Natural killer cell (primary cell): ENCODE results near the gene FILIP1L. TPM values are rescaled to one million over a fixed set of nuclear protein-coding genes. Genes with fewer than 3 reads are reported as not detected.

Source experiments
- ATAC-seq, 3 donors: fragments of 150-1000 bp in 2 of 3; fragments of 200-7000 bp in 1 of 3; cut with Tn5 transposase; 1 replicate in 1 of 3; 2 replicates in 2 of 3; pipeline ENCODE4 v1.10.0; 2021; ENCODE audit warnings: mild to moderate bottlenecking in 2 of 3, moderate library complexity in 2 of 3
- DNase-seq, 2 donors: peaks; one replicate each; pipeline versions ENCODE4 v3.0.0 to v3.0.0-alpha.2; 2013 to 2021; ENCODE audit warnings: mixed read lengths in 1 of 2
- H3K27ac ChIP-seq: one replicate; pipeline ENCODE4 v1.5.1; 2013; ENCODE audit warnings: mild to moderate bottlenecking, low read length
- H3K27me3 ChIP-seq: one replicate; pipeline ENCODE4 v1.6.1; 2013; ENCODE audit warnings: low read length; ENCODE audit not compliant: control insufficient read depth, insufficient read depth
- H3K36me3 ChIP-seq: one replicate; pipeline ENCODE4 v1.6.1; 2013; ENCODE audit warnings: low read length; ENCODE audit not compliant: control insufficient read depth, insufficient read depth
- H3K4me1 ChIP-seq: one replicate; pipeline ENCODE4 v1.6.1; 2013; ENCODE audit warnings: low read length; ENCODE audit not compliant: control insufficient read depth, insufficient read depth
- H3K4me3 ChIP-seq: one replicate; pipeline ENCODE4 v1.5.1; 2013; ENCODE audit warnings: low read length
- H3K9me3 ChIP-seq: one replicate; pipeline ENCODE4 v1.6.1; 2013; ENCODE audit warnings: low read length; ENCODE audit not compliant: control insufficient read depth, insufficient read depth
- H3K27ac Mint-ChIP-seq, 2 donors: one replicate each; pipeline ENCODE4 v1.8.0; 2022; ENCODE audit warnings: mild to moderate bottlenecking in 2 of 2, mixed read lengths in 2 of 2, moderate library complexity in 1 of 2
- H3K27me3 Mint-ChIP-seq, 2 donors: one replicate each; pipeline ENCODE4 v1.8.0; 2022; ENCODE audit warnings: low read depth in 2 of 2, mixed read lengths in 2 of 2
- H3K36me3 Mint-ChIP-seq: one replicate; pipeline ENCODE4 v1.8.0; 2022; ENCODE audit warnings: mixed read lengths
- H3K4me1 Mint-ChIP-seq, 2 donors: one replicate each; pipeline ENCODE4 v1.8.0; 2022; ENCODE audit warnings: mixed read lengths in 2 of 2
- H3K4me3 Mint-ChIP-seq: one replicate; pipeline ENCODE4 v1.8.0; 2022; ENCODE audit warnings: mild to moderate bottlenecking, moderate library complexity, mixed read lengths
- H3K9me3 Mint-ChIP-seq, 2 donors: one replicate each; pipeline ENCODE4 v1.8.0; 2022; ENCODE audit warnings: mixed read lengths in 2 of 2
- CTCF ChIP-seq: fragments of 200-600 bp; IDR thresholded peaks from one replicate; pipeline ENCODE4 v1.8.0; 2022; ENCODE audit warnings: antibody characterized with exemption
- WGBS: methylation state at CpG from one replicate; pipeline ENCODE4 v1.1.7; 2013; ENCODE audit warnings: missing lambda C conversion rate; ENCODE audit not compliant: insufficient coverage; 5-methylcytosine and 5-hydroxymethylcytosine counted together
- intact Hi-C: fragments of 100-400 bp; cut with micrococcal nuclease; formaldehyde crosslinking; loops from one replicate; pipeline ENCODE4 v1.14.2; 2022
- total RNA-seq, 4 donors: library from RNA; stranded (reverse); fragments of 120-200 nt in 1 of 4; gene quantifications; one replicate each; pipeline versions ENCODE4 v1.2.3 to v1.2.4, GENCODE V29; 2013 to 2022

Gene FILIP1L
- under 1 TPM in 1 of 3 donors, not detected in 2; 0.12 TPM for total RNA-seq
- total RNA-seq (2013), result 0.32 TPM

DNA sequence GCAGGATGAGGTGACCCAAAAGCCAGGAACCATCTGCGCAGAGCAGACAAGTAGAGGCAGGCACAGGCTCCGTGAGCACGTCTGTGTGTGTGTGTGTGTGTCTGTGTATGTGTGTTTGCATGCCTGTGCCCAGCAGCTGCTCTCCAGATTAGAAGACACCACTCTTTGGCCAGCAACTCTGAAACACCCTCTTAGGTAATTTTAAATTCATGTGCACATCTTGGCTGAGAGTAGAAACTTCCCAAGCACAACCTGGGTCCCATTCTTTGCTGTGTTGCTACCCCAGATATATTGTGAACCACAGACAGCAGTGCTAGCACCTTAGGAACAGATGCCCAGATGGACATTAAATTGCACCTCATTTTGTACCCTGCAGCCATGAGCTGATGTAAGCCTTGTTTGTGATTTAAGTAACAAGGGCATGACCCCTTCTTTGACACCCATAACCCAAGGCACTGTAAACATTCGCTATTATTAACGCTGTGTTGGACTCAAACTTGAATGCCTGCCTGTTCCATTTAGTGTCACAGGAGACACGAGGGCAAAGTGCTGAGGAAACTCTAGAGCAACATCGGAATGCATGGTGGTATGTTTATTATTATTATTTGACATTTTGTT, at the start of gene FILIP1L:
TSS of gene FILIP1L (minus strand) at position 89 of the 618 bp plus-strand sequence.
- 94% methylated on average over 6 of the region's 7 CpGs for WGBS
- no peaks in the 10 kb centered on the region for H3K36me3 Mint-ChIP-seq
- H3K36me3 ChIP-seq, result no peaks in the 10 kb centered on the region
- H3K4me3 ChIP-seq, result no peak within 1 kb of the TSS
- no peak for ATAC-seq
- no peaks in the 10 kb centered on the region for H3K4me1 ChIP-seq
- peaks cover 0 to 2% of the 10 kb centered on the region in 2 donors for H3K27me3 Mint-ChIP-seq
- intact Hi-C loops, result no loop called here
- H3K9me3 Mint-ChIP-seq, result no peaks in the 10 kb centered on the region
- no peak within 1 kb of the TSS for H3K27ac ChIP-seq
- no peaks in the 10 kb centered on the region for H3K27me3 ChIP-seq
- no peaks in the 10 kb centered on the region for H3K4me1 Mint-ChIP-seq
- no peak within 1 kb of the TSS for H3K4me3 Mint-ChIP-seq
- DNase-seq, result no peak
- TF ChIP-seq CTCF, result no peak
- no peak within 1 kb of the TSS for H3K27ac Mint-ChIP-seq
- no peaks in the 10 kb centered on the region for H3K9me3 ChIP-seq

- ATAC-seq (no peak), DNase-seq (no peak)
- intact Hi-C loops, result no loop called here
- Histone ChIP-seq H3K4me1 (no peaks in the 10 kb centered on the region), H3K4me3 (no peak overlapping the region), H3K36me3 (peaks cover 2% of the 10 kb centered on the region), H3K9me3 (no peaks in the 10 kb centered on the region), H3K27me3 (no peaks in the 10 kb centered on the region), H3K27ac (no peak overlapping the region)
- H3K27ac Mint-ChIP-seq, result no peak overlapping the region
- no peaks in the 10 kb centered on the region for H3K9me3 Mint-ChIP-seq
- H3K27me3 Mint-ChIP-seq, result no peaks in the 10 kb centered on the region
- H3K4me1 Mint-ChIP-seq, result no peaks in the 10 kb centered on the region
- no peak overlapping the region for H3K4me3 Mint-ChIP-seq
- H3K36me3 Mint-ChIP-seq, result no peaks in the 10 kb centered on the region
- 94% methylated on average over 2 of the region's 2 CpGs for WGBS
- TF ChIP-seq CTCF, result no peak
Observed at GRCh38 chr3:100163787-100164186, 49.5 kb upstream of the FILIP1L start.

- H3K4me1 Mint-ChIP-seq, result no peaks in the 10 kb centered on the region
- 80% methylated on average over 1 of the region's 2 CpGs for WGBS
- intact Hi-C loops, result no loop called here
Observed at GRCh38 chr3:100160521-100160920, 46.2 kb upstream of the FILIP1L start.

More at GRCh38 chr3:100160521-100160920, 46.2 kb upstream of the FILIP1L start:
- Histone ChIP-seq H3K9me3 (peaks cover 5% of the 10 kb centered on the region), H3K27me3 (no peaks in the 10 kb centered on the region), H3K4me3 (no peak overlapping the region), H3K36me3 (no peaks in the 10 kb centered on the region), H3K4me1 (no peaks in the 10 kb centered on the region), H3K27ac (no peak overlapping the region)
- no peak overlapping the region for H3K4me3 Mint-ChIP-seq
- H3K27ac Mint-ChIP-seq, result no peak overlapping the region
- H3K9me3 Mint-ChIP-seq, result peaks cover 3 to 4% of the 10 kb centered on the region in 2 donors
- peaks cover 8% of the 10 kb centered on the region for H3K36me3 Mint-ChIP-seq
- no peak for TF ChIP-seq CTCF
- no peak for ATAC-seq
- no peak for DNase-seq
- H3K27me3 Mint-ChIP-seq, result no peaks in the 10 kb centered on the region
